ENCODE data around the gene LECT2.

Gene LECT2

DNA sequence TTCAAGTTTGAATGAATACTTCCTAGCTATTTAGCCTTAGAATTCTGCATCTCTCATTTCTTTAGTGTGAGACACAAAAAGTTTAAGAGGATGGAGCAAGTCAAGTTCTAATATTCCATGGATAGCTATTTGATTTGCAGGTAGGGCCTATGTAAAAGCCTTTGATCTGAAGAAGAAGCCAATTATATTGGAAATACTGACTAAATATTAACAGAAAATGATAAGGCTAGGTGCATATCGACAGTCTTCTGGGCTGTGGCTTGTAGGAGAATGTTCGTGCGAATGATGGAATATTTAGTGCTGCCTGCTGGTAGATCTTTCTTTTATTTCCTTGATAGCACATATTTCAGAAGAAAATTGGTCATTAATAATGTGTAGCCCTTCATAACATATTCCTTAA is at the start of gene LECT2:
Gene LECT2 (minus strand): TSS at position 85 of the 400 bp plus-strand sequence. CDS start 150 bp downstream, outside the sequence.
- DNase-seq (ENCODE audit: low read depth in 2 of 2) = no peak
- TF ChIP-seq, protein P1, sequence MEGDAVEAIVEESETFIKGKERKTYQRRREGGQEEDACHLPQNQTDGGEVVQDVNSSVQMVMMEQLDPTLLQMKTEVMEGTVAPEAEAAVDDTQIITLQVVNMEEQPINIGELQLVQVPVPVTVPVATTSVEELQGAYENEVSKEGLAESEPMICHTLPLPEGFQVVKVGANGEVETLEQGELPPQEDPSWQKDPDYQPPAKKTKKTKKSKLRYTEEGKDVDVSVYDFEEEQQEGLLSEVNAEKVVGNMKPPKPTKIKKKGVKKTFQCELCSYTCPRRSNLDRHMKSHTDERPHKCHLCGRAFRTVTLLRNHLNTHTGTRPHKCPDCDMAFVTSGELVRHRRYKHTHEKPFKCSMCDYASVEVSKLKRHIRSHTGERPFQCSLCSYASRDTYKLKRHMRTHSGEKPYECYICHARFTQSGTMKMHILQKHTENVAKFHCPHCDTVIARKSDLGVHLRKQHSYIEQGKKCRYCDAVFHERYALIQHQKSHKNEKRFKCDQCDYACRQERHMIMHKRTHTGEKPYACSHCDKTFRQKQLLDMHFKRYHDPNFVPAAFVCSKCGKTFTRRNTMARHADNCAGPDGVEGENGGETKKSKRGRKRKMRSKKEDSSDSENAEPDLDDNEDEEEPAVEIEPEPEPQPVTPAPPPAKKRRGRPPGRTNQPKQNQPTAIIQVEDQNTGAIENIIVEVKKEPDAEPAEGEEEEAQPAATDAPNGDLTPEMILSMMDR (IDR thresholded peaks at IDR 0.05; ENCODE audit: low read depth, low read length) = no peak

DNA sequence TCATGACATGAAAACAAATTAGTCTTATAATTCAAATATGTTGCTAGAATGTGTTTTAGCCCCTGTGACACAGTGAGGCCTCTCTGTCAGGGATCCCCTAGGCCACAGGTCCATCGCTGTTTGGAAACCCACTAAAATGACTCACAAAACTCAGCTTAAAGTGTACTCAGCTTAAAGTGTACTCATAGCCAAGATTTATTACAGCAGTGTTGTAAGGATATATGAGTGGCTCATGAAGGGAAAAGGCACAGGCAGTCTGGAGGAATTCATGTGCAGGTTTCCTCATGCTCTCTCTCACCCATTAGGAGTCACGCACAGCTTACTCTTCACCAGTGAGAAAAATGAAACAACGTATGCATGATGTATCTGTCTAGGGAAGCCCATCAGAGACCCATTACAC is 49.7 kb upstream of the LECT2 start:
- no peak overlapping the region for H3K4me3 ChIP-seq (replicated peaks in 1 of 2; ENCODE audit: low read depth in 2 of 2, low read length in 2 of 2)
- TF ChIP-seq, protein P1 (IDR thresholded peaks at IDR 0.05; ENCODE audit: low read depth, low read length) = no peak
- DNase-seq (ENCODE audit: low read depth in 2 of 2) = peak; percentile 28 to 79

More for the DNA sequence above, at the start of gene LECT2:
- H3K4me3 ChIP-seq (replicated peaks in 1 of 2; ENCODE audit: low read depth in 2 of 2, low read length in 2 of 2) = no peak within 1 kb of the TSS

DNA sequence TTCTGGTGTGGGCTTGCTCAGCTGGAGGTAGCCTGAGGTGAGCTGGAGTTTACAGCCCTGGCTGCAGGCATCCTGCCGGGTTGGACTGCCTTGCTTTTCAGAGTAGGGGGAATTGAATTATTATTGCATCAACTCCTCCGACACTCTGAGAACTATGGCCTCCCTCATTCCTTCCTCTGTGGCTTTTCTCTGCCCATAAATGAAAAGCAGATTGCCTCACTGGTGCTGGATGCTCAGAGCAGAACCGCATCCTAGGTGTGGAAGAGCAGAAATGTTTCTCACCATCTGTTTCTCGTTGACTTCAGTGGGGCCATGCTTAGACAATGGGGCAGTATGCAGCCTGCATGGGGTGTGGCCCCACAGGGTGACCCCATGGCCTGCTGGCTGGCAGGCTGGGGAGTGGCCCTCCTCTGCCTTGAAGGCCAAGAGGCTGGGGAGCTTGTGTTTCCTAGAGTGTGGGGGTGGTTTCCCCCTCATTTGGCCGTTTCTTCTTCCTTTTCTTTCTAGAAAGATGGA is 46.7 kb upstream of the LECT2 start:
- DNase-seq (ENCODE audit: low read depth in 2 of 2) = peak in 1 of 2 donors; percentile 87
- TF ChIP-seq, protein P1 (IDR thresholded peaks at IDR 0.05; ENCODE audit: low read depth, low read length) = no peak
- no peak overlapping the region for H3K4me3 ChIP-seq (replicated peaks in 1 of 2; ENCODE audit: low read depth in 2 of 2, low read length in 2 of 2)

DNA sequence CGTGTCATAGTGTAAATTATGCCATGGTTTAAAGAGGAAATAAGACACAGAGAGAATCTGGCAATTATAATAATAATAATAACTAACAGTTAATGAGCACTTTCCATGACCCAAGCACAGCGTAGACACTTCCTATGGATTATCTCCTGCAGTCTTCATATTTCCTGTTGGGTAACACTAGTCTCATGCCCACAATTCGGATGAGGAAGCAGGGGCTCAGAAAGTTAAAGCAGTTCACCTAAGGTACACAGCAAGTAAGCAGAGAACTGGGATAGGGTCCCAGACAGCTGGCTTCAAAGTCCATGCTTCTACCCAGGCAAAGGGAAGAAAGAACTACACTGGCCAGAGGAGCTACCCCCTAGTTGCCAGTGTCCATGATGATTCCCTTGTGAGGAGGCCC is 46.1 kb upstream of the LECT2 start:
- no peak overlapping the region for H3K4me3 ChIP-seq (replicated peaks in 1 of 2; ENCODE audit: low read depth in 2 of 2, low read length in 2 of 2)
- TF ChIP-seq, protein P1 (IDR thresholded peaks at IDR 0.05; ENCODE audit: low read depth, low read length) = no peak
- no peak for DNase-seq (ENCODE audit: low read depth in 2 of 2)

DNA sequence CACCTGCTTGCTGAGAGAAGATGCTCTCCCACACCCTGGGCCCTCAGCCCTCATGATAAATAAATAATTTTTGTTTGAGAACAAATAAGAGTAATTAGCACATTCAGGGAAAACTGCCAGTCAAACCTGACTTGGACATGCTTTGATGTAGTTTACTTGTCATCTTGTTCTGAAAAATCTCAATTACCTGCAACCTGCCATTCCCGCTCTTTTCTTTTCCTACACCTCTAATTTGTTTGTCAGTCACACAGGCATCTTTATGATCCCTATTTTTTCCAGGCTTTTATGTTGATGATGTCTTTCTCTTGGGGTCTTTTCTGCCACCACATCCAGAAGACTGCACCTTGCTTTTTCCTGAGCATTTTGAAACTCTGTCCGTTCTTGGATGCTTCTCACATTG is 45.4 kb upstream of the LECT2 start:
- TF ChIP-seq, protein P1 (IDR thresholded peaks at IDR 0.05; ENCODE audit: low read depth, low read length) = no peak
- DNase-seq (ENCODE audit: low read depth in 2 of 2) = no peak
- H3K4me3 ChIP-seq (replicated peaks in 1 of 2; ENCODE audit: low read depth in 2 of 2, low read length in 2 of 2) = no peak overlapping the region

DNA sequence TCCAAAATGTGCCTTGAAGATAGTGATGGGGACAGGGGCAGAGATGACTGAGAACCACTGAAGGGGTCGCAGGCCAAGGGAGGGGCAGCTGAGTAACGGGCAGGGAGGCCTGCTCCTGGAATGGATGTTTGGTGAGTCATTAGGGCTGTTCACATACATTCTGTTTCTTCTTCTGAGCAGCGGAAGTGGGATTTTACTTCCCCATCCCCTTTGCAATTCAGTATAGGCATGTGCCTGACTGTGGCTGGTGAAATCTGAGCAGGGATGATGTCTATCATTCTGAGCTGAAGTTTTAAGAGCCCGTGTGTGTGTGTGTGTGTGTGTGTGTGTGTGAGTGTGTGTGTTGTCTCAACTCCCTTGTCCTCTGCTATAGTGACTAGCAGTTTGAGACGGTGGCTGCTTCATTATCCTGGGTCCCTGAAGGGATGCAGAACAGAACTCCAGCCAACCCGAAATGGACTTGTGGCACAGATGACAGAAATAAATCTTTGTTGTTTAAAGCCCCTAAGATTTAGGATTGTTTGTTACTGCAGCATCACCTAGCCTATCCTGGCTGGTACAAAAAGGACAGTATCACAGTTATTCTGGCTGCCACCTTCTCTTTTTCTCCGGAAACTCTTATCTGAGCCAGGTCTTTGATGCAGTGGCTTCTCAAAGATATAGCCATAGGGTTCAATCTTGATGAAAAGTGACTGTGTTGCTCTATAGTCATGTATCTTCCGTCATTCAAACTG is 44.8 kb upstream of the LECT2 start:
- H3K4me3 ChIP-seq (replicated peaks in 1 of 2; ENCODE audit: low read depth in 2 of 2, low read length in 2 of 2) = no peak overlapping the region
- TF ChIP-seq, protein P1 (IDR thresholded peaks at IDR 0.05; ENCODE audit: low read depth, low read length) = no peak
- DNase-seq (ENCODE audit: low read depth in 2 of 2) = peak; percentile 72 to 88
